ENCODE results near the gene NPEPPS. TPM values are rescaled to one million over a fixed set of nuclear protein-coding genes. Genes with fewer than 3 reads are reported as not detected.

NPEPPS gene
- total and polyA plus RNA-seq, 2 of the 8 experiments (the other 6 are each of a cell fraction or from before 2014, with no cell fraction given), result 53.6 to 118 TPM

GRCh38 chr17:47649972-47650524 lies 119.1 kb downstream of the NPEPPS start (continued):
- TF ChIP-seq RBBP5 (IDR thresholded peaks at IDR 0.05; ENCODE audit: borderline replicate concordance, low read depth, low read length), result peak; percentile 40; the same call in 1 of the 2 replicates
- no peak for TF ChIP-seq SP2 (IDR thresholded peaks at IDR 0.05; ENCODE audit: low read length)
- TF ChIP-seq PHF8 (conservative IDR thresholded peaks at IDR 0.05; ENCODE audit: low read depth, low read length), result peak; percentile 68
- TF ChIP-seq USF2 (IDR thresholded peaks at IDR 0.05; ENCODE audit: low read length), result no peak
- TF ChIP-seq JUN (IDR thresholded peaks at IDR 0.05; ENCODE audit: low read depth, low read length), result no peak
- peak; percentile 8; the same call in 1 of the 2 replicates for TF ChIP-seq GTF2F1 (IDR thresholded peaks at IDR 0.05; ENCODE audit: borderline replicate concordance, low read depth, low read length)
- peak in 1 of 2 experiments; percentile 70; a peak in 1 of 4 replicates for TF ChIP-seq SIN3A (conservative IDR thresholded peaks at IDR 0.05 in 1 of 2, IDR thresholded peaks at IDR 0.05 in 1 of 2; ENCODE audit: low read depth in 1 of 2, low read length in 2 of 2)
- TF ChIP-seq ATF2 (IDR thresholded peaks at IDR 0.05; ENCODE audit: low read length), result no peak
- TF ChIP-seq CREB1 (IDR thresholded peaks at IDR 0.05), result no peak
- TF ChIP-seq NRF1 (IDR thresholded peaks at IDR 0.05; ENCODE audit: low read depth, low read length), result no peak
- TF ChIP-seq CBX8 (IDR thresholded peaks at IDR 0.05; ENCODE audit: borderline replicate concordance, low read depth, low read length), result no peak
- no peak for TF ChIP-seq POLR2A (IDR thresholded peaks at IDR 0.05; ENCODE audit: control extremely low read depth in 1 of 2, low read depth in 2 of 2, low read length in 2 of 2)
- peak; percentile 8 for TF ChIP-seq ASH2L (IDR thresholded peaks at IDR 0.05; ENCODE audit: low read length)
- TF ChIP-seq TAF7 (optimal IDR thresholded peaks at IDR 0.05; ENCODE audit: borderline replicate concordance, low read depth, low read length), result peak; percentile 95
- TF ChIP-seq RNF2 (IDR thresholded peaks at IDR 0.05; ENCODE audit: borderline replicate concordance, low read depth, low read length, missing control alignments, poor library complexity, severe bottlenecking), result no peak

All from H1 (cell line).